Measurements from ENCODE around the gene RNF133.

RNF133 gene, protein sequence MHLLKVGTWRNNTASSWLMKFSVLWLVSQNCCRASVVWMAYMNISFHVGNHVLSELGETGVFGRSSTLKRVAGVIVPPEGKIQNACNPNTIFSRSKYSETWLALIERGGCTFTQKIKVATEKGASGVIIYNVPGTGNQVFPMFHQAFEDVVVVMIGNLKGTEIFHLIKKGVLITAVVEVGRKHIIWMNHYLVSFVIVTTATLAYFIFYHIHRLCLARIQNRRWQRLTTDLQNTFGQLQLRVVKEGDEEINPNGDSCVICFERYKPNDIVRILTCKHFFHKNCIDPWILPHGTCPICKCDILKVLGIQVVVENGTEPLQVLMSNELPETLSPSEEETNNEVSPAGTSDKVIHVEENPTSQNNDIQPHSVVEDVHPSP

DNA sequence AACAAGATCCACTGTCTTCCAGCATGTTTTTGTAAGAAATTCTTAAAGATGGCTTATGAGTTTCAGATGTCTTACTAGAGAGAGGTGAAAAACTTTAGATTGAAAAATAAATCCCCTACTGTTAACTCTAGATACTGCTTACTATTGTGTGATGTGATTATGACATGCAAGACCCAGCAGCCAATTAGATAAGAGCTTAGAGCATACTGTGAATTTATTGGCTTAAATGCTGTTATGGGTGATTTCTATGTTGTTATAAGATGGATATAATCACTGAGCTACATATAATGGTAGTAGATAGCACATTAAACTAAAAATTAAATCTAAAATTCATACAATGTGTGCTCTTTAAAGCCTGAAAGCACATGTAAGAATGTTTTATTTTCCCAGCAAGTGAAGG lies at the start of gene RNF133:
Gene RNF133 (minus strand): TSS at position 101 of the 400 bp plus-strand sequence. CDS start 199 bp downstream, outside the sequence.
- no peak for DNase-seq (ENCODE audit: low spot score)
- TF ChIP-seq, protein P1, sequence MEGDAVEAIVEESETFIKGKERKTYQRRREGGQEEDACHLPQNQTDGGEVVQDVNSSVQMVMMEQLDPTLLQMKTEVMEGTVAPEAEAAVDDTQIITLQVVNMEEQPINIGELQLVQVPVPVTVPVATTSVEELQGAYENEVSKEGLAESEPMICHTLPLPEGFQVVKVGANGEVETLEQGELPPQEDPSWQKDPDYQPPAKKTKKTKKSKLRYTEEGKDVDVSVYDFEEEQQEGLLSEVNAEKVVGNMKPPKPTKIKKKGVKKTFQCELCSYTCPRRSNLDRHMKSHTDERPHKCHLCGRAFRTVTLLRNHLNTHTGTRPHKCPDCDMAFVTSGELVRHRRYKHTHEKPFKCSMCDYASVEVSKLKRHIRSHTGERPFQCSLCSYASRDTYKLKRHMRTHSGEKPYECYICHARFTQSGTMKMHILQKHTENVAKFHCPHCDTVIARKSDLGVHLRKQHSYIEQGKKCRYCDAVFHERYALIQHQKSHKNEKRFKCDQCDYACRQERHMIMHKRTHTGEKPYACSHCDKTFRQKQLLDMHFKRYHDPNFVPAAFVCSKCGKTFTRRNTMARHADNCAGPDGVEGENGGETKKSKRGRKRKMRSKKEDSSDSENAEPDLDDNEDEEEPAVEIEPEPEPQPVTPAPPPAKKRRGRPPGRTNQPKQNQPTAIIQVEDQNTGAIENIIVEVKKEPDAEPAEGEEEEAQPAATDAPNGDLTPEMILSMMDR (conservative IDR thresholded peaks at IDR 0.05; ENCODE audit: low read depth) = no peak
- ChIA-PET CTCF (interaction anchor here (0.6 kb wide), 1 partner anchor 34 kb away, joined by 3 read pairs; no protein-coding TSS in a partner anchor), POLR2A (ENCODE audit: low non-redundant PET) (no interaction called here)
- no peak within 1 kb of the TSS for H3K27ac ChIP-seq

DNA sequence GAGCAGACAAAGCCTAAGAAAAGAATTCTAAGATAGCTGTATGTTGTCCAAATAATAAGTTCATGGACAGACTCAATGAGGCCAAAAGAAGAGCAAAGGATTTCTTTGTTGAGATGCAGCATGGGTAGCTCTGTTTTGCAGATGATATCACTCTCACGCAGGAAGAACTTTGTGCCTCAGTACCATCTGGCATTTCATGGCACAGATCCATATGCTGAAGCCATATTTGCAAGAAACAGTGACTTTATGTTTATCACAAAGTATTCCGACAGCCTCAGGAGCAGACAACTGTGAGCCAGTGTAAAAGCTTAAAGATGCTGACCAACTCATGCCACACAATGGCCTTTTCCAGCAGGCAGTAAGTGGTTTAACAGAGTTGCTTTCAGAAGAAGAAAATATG lies 49.3 kb upstream of the RNF133 start:
- no peak for DNase-seq (ENCODE audit: low spot score)
- POLR2A ChIA-PET (ENCODE audit: low non-redundant PET) = no interaction called here

DNA sequence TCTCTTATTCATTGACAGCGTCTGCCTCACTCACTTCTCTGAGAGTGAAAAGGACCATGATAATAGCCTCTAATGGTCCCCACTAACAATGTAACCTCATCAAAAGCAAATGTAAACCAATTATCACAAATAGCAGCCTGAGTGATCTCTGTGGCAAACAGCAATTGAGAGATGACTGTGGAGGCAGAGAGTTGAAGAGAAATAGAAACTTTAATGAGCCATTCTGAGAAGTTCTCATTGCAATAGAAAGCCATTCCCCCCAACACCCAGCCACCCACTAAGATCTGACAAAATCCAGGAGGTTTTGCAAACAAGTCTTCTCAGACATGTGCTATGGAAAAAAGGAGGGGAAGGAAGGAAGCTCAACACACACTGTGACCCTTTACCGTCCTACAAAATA lies 48.0 kb upstream of the RNF133 start:
- ChIA-PET CTCF (interaction anchor here (0.6 kb wide), 1 partner anchor 214 kb away, joined by 4 read pairs; no protein-coding TSS in a partner anchor), POLR2A (ENCODE audit: low non-redundant PET) (no interaction called here)
- TF ChIP-seq, protein P1 (conservative IDR thresholded peaks at IDR 0.05; ENCODE audit: low read depth) = no peak
- DNase-seq (ENCODE audit: low spot score) = no peak
- H3K27ac ChIP-seq = no peak overlapping the region

More for the DNA sequence above, 49.3 kb upstream of the RNF133 start:
- CTCF ChIA-PET = no interaction called here
- TF ChIP-seq, protein P1 (conservative IDR thresholded peaks at IDR 0.05; ENCODE audit: low read depth) = no peak
- H3K27ac ChIP-seq = no peak overlapping the region

DNA sequence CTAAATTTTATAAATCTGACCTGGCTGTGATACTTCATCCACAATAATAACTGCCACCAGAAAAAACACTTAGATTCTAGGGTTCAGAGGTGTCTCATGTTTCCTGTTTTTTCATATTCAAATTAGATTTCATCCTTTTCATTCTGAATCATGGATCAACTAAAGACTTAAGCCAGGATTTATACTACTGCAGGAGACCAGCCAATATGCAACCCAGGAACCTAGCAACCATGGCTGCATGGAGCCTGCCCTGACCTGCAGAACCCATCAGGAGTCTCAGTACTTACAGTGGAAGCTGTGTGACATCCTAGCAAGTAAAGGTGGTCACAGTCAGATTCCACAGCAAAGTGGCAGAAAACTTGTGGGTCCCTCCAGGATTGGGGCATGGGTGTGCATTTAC lies 44.3 kb upstream of the RNF133 start:
- ChIA-PET POLR2A (ENCODE audit: low non-redundant PET) (no interaction called here), CTCF (interaction anchor here (0.6 kb wide), 1 partner anchor 18 kb away, joined by 3 read pairs; no protein-coding TSS in a partner anchor)
- no peak overlapping the region for H3K27ac ChIP-seq
- no peak for DNase-seq (ENCODE audit: low spot score)
- TF ChIP-seq, protein P1 (conservative IDR thresholded peaks at IDR 0.05; ENCODE audit: low read depth) = no peak

DNA sequence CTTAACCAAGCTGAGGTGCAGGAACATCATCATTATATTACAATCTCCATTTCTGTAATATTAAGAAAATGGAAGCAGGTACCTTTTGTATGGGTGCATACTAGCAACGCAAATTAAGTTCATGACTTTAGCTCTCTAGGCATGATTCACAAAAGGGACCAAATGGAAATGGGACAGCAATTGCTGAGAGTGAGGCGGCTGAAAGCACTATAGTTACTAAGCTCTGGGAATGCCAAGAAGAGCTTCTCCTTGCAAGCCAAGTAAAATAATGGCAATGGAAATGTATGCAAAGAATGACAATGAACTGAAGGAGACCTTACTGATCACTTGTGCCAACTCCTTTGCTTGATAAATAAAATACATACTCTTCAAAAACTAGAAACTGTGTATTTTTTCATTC lies 40.0 kb upstream of the RNF133 start:
- TF ChIP-seq, protein P1 (conservative IDR thresholded peaks at IDR 0.05; ENCODE audit: low read depth) = no peak
- no peak overlapping the region for H3K27ac ChIP-seq
- DNase-seq (ENCODE audit: low spot score) = no peak
- ChIA-PET CTCF (interaction anchor here (0.5 to 0.9 kb wide), 2 partner anchors 10 to 240 kb away, joined by 3 read pairs; no protein-coding TSS in a partner anchor), POLR2A (ENCODE audit: low non-redundant PET) (no interaction called here)

DNA sequence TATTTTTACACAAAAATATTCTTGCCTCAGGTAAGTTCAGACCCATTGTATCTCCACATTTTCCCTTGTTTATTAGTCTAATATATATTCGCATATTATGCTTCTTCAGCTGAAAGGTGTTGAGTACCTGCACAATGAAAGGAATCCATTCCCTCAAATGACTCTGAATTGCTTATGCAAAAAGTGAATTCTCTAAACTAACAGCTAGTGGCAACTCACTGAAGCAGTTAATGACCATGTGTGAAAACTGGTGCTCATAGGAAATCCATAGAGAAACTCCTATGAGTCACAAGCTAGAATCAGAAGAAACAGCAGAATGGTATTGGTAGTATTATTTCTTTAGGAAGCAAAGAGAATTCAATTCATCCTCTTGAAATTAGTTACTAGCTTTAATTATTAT lies 37.3 kb upstream of the RNF133 start:
- no peak for DNase-seq (ENCODE audit: low spot score)
- CTCF ChIA-PET = interaction anchor here (0.6 kb wide), 2 partner anchors 18 to 28 kb away, joined by 3 read pairs; no protein-coding TSS in a partner anchor
- POLR2A ChIA-PET (ENCODE audit: low non-redundant PET) = no interaction called here
- H3K27ac ChIP-seq = no peak overlapping the region
- TF ChIP-seq, protein P1 (conservative IDR thresholded peaks at IDR 0.05; ENCODE audit: low read depth) = no peak

All from RWPE1 (cell line).